ENCODE measurements around the gene INPP5A.

The INPP5A gene

DNA sequence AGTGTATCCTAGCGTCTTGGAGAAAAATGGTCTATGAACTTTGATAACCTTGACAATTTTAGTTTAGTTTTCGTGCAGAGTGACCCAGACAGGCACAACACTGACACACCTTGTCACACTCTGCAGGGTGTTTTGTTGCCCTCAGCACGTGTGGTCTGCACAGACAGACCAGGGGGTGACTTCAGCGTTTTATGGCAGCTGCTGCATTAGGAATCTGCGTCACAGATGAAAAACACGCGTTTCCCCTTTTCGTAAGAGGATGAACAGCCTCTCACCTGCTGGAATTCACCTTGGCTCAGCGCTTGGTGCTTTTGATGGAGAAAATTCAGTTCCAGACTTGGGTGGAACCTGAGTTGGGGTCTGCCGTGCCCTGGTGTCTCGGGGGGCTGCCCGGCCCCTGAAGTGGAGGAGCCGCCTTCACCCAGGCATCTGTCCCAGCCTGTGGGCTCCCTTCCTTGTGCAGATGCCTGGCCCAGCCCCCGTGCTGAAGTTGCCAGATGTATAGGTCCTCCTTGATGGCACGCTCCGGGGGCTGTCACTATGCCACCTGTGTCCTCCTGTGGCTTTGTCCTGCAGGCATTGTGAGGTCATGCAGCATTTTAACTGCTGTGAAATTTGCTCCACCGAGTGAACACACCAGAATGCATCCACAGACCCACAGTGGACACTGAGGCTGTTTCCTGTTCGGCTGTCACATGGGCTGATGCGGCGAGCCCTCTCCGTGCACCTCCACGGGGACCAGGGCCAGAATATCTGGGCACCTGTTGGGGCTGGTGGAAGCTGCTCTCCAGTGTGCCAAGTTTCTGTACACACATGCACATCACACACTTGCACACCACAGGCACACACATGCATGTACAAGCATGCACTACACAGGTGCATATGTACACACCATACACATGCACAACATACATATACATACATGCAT lies 18.3 kb downstream of the INPP5A start:
- Histone ChIP-seq H3K4me3 (ENCODE audit: low read depth, low read length) (peak overlapping the region; percentile 25), H3K18ac (ENCODE audit: low read length) (no peak overlapping the region), H3K4me1 (ENCODE audit: control insufficient read depth in 1 of 2, insufficient read depth in 2 of 2, low read length in 2 of 2) (peaks cover 0 to 11% of the 10 kb centered on the region in 2 experiments), H3K79me1 (ENCODE audit: low read length) (no peaks in the 10 kb centered on the region), H2BK12ac (ENCODE audit: low read length) (no peak overlapping the region), H3K79me2 (ENCODE audit: control insufficient read depth, insufficient read depth, low read length, poor library complexity) (no peaks in the 10 kb centered on the region), H3K27ac (ENCODE audit: low read depth, low read length) (no peak overlapping the region), H4K8ac (ENCODE audit: low read depth, low read length) (no peak overlapping the region), H3K9me3 (ENCODE audit: insufficient read depth, low read depth, low read length) (peaks cover 6% of the 10 kb centered on the region), H3K23ac (ENCODE audit: low read length) (peak overlapping the region; percentile 50), H2BK120ac (ENCODE audit: insufficient read depth, low read length, poor library complexity) (no peak overlapping the region), H2AFZ (ENCODE audit: insufficient read depth, low read length, poor library complexity) (no peak overlapping the region), H3K4me2 (ENCODE audit: low read length) (no peak overlapping the region), H4K12ac (ENCODE audit: low read depth, low read length) (no peak overlapping the region), H3K27me3 (ENCODE audit: insufficient read depth, low read length) (no peaks in the 10 kb centered on the region), H2AK5ac (ENCODE audit: low read length) (no peak overlapping the region), H3K9ac (ENCODE audit: low read length) (no peak overlapping the region), H4K91ac (ENCODE audit: low read depth, low read length) (no peak overlapping the region), H3K14ac (ENCODE audit: low read length) (no peak overlapping the region), H2BK5ac (ENCODE audit: low read depth, low read length, poor library complexity) (no peak overlapping the region), H3K36me3 (ENCODE audit: control insufficient read depth in 1 of 2, insufficient read depth in 2 of 2, low read length in 2 of 2) (no peaks in the 10 kb centered on the region), H3K4ac (ENCODE audit: low read depth, low read length) (no peak overlapping the region)
- WGBS (ENCODE audit: extremely low coverage, insufficient coverage, insufficient read length) = no CpG with 5 or more reads among the region's 22 CpGs
- DNase-seq = no peak

DNA sequence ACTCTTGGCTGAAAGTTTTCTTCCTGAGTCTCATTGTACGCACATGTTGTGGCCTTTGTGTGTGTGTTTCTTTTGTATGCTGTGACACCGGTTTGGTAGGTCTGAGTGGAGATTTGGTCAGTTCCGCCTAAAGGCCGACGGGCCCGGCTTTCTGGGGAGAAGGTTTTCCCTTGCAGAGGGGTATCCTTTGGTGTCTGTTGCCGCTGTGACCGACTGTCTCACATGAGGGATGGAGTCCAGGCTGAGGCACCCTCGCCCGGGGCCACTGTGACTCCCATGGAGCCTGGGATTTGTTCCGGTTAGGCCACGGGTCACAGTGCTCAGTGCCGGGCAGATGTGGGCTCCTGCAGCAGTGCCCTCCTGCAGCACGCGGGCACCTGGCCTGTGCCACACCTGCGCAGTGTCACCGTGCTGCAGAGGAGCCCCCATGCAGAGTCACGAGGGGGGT lies 19.4 kb downstream of the INPP5A start:
- H4K12ac ChIP-seq (ENCODE audit: low read depth, low read length) = no peak overlapping the region
- no CpG with 5 or more reads among the region's 18 CpGs for WGBS (ENCODE audit: extremely low coverage, insufficient coverage, insufficient read length)

DNA sequence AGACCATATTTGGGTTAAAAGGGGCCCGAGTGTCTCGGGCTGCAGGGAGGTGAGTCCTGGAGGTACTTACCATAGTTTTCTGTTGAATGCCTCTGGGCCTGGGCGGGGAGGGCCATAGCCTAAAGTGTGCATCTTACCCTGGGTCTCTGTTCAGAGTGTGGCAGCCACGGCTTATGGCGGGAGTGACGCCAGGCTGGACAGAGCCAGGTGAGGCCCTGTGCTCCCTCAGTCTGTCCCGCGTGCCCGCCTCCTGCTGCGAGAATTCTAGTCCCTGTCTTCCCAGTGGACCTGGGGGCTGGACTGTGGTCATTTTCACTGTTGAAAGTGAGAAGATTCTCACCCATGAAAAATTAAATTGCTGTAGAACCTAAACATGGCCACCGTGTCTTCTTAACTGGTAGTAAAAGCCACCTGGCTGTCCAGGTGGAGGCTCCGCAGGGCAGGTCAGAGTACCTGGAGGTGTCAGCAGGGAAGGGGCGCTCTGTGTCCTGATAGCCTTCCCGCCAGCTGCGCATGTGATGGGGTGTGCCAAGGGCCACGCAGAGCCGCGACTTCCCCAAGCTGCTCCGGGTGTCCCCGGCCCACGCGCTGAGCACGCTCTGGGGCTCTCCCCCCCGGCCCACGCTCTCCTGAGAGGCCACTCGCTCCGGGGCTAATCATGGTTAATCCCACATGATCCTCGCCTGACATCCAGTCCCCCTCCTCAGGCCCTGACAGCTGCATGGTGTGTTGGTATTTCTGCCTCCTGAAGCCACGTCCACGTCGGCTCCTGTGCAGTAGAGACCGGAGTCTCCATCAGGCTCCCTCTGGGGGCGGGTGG lies 20.3 kb downstream of the INPP5A start:
- DNase-seq = no peak
- H3K36me3 ChIP-seq (ENCODE audit: control insufficient read depth in 1 of 2, insufficient read depth in 2 of 2, low read length in 2 of 2) = no peaks in the 10 kb centered on the region
- no peaks in the 10 kb centered on the region for H3K27me3 ChIP-seq (ENCODE audit: insufficient read depth, low read length)
- no CpG with 5 or more reads among the region's 33 CpGs for WGBS (ENCODE audit: extremely low coverage, insufficient coverage, insufficient read length)
- H4K91ac ChIP-seq (ENCODE audit: low read depth, low read length) = no peak overlapping the region
- no peak overlapping the region for H3K27ac ChIP-seq (ENCODE audit: low read depth, low read length)
- no peak overlapping the region for H2AK5ac ChIP-seq (ENCODE audit: low read length)
- H3K23ac ChIP-seq (ENCODE audit: low read length) = no peak overlapping the region
- H2BK5ac ChIP-seq (ENCODE audit: low read depth, low read length, poor library complexity) = no peak overlapping the region
- no peak overlapping the region for H2BK120ac ChIP-seq (ENCODE audit: insufficient read depth, low read length, poor library complexity)
- H2AFZ ChIP-seq (ENCODE audit: insufficient read depth, low read length, poor library complexity) = no peak overlapping the region
- no peak overlapping the region for H4K12ac ChIP-seq (ENCODE audit: low read depth, low read length)
- no peak overlapping the region for H4K8ac ChIP-seq (ENCODE audit: low read depth, low read length)
- H3K14ac ChIP-seq (ENCODE audit: low read length) = no peak overlapping the region
- H3K4me1 ChIP-seq (ENCODE audit: control insufficient read depth in 1 of 2, insufficient read depth in 2 of 2, low read length in 2 of 2) = peaks cover 0 to 11% of the 10 kb centered on the region in 2 experiments
- no peak overlapping the region for H3K9ac ChIP-seq (ENCODE audit: low read length)
- H3K79me1 ChIP-seq (ENCODE audit: low read length) = no peaks in the 10 kb centered on the region
- H3K4me2 ChIP-seq (ENCODE audit: low read length) = no peak overlapping the region
- H2BK12ac ChIP-seq (ENCODE audit: low read length) = no peak overlapping the region
- no peaks in the 10 kb centered on the region for H3K79me2 ChIP-seq (ENCODE audit: control insufficient read depth, insufficient read depth, low read length, poor library complexity)
- H3K4ac ChIP-seq (ENCODE audit: low read depth, low read length) = no peak overlapping the region
- peaks cover 9% of the 10 kb centered on the region for H3K9me3 ChIP-seq (ENCODE audit: insufficient read depth, low read depth, low read length)
- no peak overlapping the region for H3K4me3 ChIP-seq (ENCODE audit: low read depth, low read length)
- no peak overlapping the region for H3K18ac ChIP-seq (ENCODE audit: low read length)

More for the DNA sequence above, 19.4 kb downstream of the INPP5A start:
- no peak overlapping the region for H3K27ac ChIP-seq (ENCODE audit: low read depth, low read length)
- no peak overlapping the region for H2BK120ac ChIP-seq (ENCODE audit: insufficient read depth, low read length, poor library complexity)
- H3K36me3 ChIP-seq (ENCODE audit: control insufficient read depth in 1 of 2, insufficient read depth in 2 of 2, low read length in 2 of 2) = no peaks in the 10 kb centered on the region
- no peak overlapping the region for H3K9ac ChIP-seq (ENCODE audit: low read length)
- H3K79me2 ChIP-seq (ENCODE audit: control insufficient read depth, insufficient read depth, low read length, poor library complexity) = no peaks in the 10 kb centered on the region
- H4K91ac ChIP-seq (ENCODE audit: low read depth, low read length) = no peak overlapping the region
- H3K9me3 ChIP-seq (ENCODE audit: insufficient read depth, low read depth, low read length) = peaks cover 7% of the 10 kb centered on the region
- H3K4me2 ChIP-seq (ENCODE audit: low read length) = no peak overlapping the region
- H3K14ac ChIP-seq (ENCODE audit: low read length) = no peak overlapping the region
- H2AFZ ChIP-seq (ENCODE audit: insufficient read depth, low read length, poor library complexity) = no peak overlapping the region
- DNase-seq = peak in 1 of 2 donors; percentile 16
- H4K8ac ChIP-seq (ENCODE audit: low read depth, low read length) = no peak overlapping the region
- no peak overlapping the region for H3K23ac ChIP-seq (ENCODE audit: low read length)
- H3K18ac ChIP-seq (ENCODE audit: low read length) = no peak overlapping the region
- H3K4ac ChIP-seq (ENCODE audit: low read depth, low read length) = no peak overlapping the region
- H2BK12ac ChIP-seq (ENCODE audit: low read length) = no peak overlapping the region
- no peak overlapping the region for H3K4me3 ChIP-seq (ENCODE audit: low read depth, low read length)
- no peaks in the 10 kb centered on the region for H3K79me1 ChIP-seq (ENCODE audit: low read length)
- peaks cover 0 to 11% of the 10 kb centered on the region in 2 experiments for H3K4me1 ChIP-seq (ENCODE audit: control insufficient read depth in 1 of 2, insufficient read depth in 2 of 2, low read length in 2 of 2)
- no peak overlapping the region for H2AK5ac ChIP-seq (ENCODE audit: low read length)
- no peak overlapping the region for H2BK5ac ChIP-seq (ENCODE audit: low read depth, low read length, poor library complexity)
- no peaks in the 10 kb centered on the region for H3K27me3 ChIP-seq (ENCODE audit: insufficient read depth, low read length)

DNA sequence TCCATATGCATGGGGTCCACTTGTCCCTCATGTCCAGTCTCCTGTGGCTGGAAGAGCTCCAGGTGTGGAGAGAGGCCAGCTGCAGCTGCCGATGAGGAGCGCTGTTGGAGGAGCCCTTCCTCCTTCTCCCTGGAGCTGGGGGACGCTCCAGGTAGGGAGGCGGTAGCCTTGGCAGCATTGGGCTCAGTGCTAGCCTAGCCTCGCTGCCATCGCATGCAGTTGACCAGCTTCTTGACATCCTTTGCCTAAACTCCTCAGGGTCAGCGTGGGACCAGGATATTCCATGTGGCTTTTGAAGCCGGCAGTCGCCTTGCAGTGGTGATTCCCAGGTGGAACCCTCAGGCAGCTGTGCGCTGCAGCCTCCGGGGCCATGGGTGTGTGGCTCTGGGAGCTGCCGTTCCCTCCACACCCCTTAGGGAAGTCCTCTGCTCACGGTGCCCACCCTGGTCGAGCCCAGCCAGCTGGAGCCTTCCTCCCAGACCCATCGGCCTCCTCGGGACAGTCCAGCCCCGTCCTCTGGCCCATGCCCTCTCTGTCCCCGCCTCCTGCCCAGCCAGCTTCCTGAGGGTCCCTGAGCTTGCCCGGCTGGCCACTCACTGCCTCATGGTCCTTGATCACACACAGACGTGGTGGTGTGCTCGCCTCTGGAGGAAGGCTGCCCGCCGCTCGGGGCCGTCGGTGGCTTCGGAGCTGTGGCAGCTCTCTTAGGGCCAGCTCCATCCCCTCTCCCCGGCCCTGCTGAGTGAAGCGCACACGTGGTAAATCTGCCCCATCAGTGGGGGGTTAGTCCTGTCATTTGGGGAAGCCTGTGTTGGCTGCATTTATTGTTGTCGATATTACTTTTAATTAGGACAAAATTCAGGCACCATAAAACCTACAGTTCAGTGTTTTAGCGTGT lies 21.2 kb downstream of the INPP5A start:
- DNase-seq = no peak
- WGBS (ENCODE audit: extremely low coverage, insufficient coverage, insufficient read length) = no CpG with 5 or more reads among the region's 32 CpGs
- no peak overlapping the region for H2AK5ac ChIP-seq (ENCODE audit: low read length)
- no peak overlapping the region for H3K27ac ChIP-seq (ENCODE audit: low read depth, low read length)
- no peak overlapping the region for H3K23ac ChIP-seq (ENCODE audit: low read length)
- H2BK5ac ChIP-seq (ENCODE audit: low read depth, low read length, poor library complexity) = no peak overlapping the region
- H3K9ac ChIP-seq (ENCODE audit: low read length) = no peak overlapping the region
- H3K18ac ChIP-seq (ENCODE audit: low read length) = no peak overlapping the region
- peaks cover 0 to 11% of the 10 kb centered on the region in 2 experiments for H3K4me1 ChIP-seq (ENCODE audit: control insufficient read depth in 1 of 2, insufficient read depth in 2 of 2, low read length in 2 of 2)
- no peak overlapping the region for H4K91ac ChIP-seq (ENCODE audit: low read depth, low read length)
- H2BK120ac ChIP-seq (ENCODE audit: insufficient read depth, low read length, poor library complexity) = no peak overlapping the region
- H3K4me2 ChIP-seq (ENCODE audit: low read length) = no peak overlapping the region
- H3K79me2 ChIP-seq (ENCODE audit: control insufficient read depth, insufficient read depth, low read length, poor library complexity) = peaks cover 2% of the 10 kb centered on the region
- H3K27me3 ChIP-seq (ENCODE audit: insufficient read depth, low read length) = no peaks in the 10 kb centered on the region
- no peak overlapping the region for H2AFZ ChIP-seq (ENCODE audit: insufficient read depth, low read length, poor library complexity)
- H3K4ac ChIP-seq (ENCODE audit: low read depth, low read length) = no peak overlapping the region
- H4K8ac ChIP-seq (ENCODE audit: low read depth, low read length) = no peak overlapping the region
- no peak overlapping the region for H2BK12ac ChIP-seq (ENCODE audit: low read length)
- H3K79me1 ChIP-seq (ENCODE audit: low read length) = no peaks in the 10 kb centered on the region
- no peaks in the 10 kb centered on the region for H3K36me3 ChIP-seq (ENCODE audit: control insufficient read depth in 1 of 2, insufficient read depth in 2 of 2, low read length in 2 of 2)
- H4K12ac ChIP-seq (ENCODE audit: low read depth, low read length) = no peak overlapping the region
- no peak overlapping the region for H3K14ac ChIP-seq (ENCODE audit: low read length)
- H3K4me3 ChIP-seq (ENCODE audit: low read depth, low read length) = no peak overlapping the region
- peaks cover 12% of the 10 kb centered on the region for H3K9me3 ChIP-seq (ENCODE audit: insufficient read depth, low read depth, low read length)
